Measurements from ENCODE around the gene PRKN. TPM values are rescaled to one million over a fixed set of nuclear protein-coding genes. Genes with fewer than 3 reads are reported as not detected.

Gene PRKN
- total RNA-seq, 1 donor from 2014 or later, result 2.8 TPM

DNA sequence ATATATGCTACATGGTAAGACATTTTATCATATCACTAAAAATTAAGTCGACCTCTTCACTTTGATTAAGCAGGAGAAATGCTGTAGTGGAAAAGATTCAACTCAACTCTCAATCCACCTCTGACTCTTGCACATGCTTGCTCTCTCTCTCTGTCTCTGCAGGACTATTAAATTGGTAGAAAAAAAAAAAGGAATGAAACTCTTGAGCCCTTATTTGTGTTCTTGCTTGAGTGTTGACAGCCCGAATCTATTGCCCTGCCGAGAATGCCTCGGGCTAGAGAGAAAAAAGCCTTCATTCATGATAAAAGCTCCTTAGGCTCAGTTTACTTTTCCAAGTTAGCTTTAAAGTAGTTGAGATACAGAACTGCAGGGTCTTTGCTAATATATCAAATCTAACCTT, 722.2 kb downstream of the PRKN start:
- no peaks in the 10 kb centered on the region for H3K9me3 Mint-ChIP-seq

DNA sequence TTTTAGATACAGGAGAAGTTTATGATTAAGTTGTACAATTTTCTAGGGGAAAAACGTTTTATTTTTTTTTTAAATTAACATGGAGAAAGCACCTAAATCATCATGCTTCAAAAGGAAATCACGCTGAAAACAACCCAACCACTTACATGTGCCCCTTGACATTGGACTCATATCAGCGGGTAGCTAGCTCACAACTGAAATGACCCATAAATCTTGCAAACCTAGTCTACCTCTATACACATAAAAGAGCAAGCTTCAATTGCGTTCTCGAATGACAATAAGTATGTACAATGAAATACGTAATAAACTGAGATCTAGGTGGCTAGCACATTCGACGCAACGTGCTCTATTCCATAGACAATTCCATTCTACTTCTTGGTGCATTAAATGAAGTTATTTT, 730.8 kb downstream of the PRKN start:
- Histone ChIP-seq H3K4me1 (no peaks in the 10 kb centered on the region), H3K27me3 (no peaks in the 10 kb centered on the region), H3K36me3 (no peaks in the 10 kb centered on the region), H2AFZ (replicated peaks) (no peak overlapping the region), H3K79me2 (ENCODE audit: low read depth) (no peaks in the 10 kb centered on the region), H3K27ac (no peak overlapping the region), H3K4me2 (no peak overlapping the region), H3K9me3 (ENCODE audit: low read depth) (no peaks in the 10 kb centered on the region), H4K20me1 (ENCODE audit: low read depth) (no peaks in the 10 kb centered on the region), H3F3A (ENCODE audit: low read depth) (no peaks in the 10 kb centered on the region), H3K4me3 (no peak overlapping the region), H3K9ac (no peak overlapping the region)
- Mint-ChIP-seq H3K27ac (no peak overlapping the region), H3K4me1 (no peaks in the 10 kb centered on the region), H3K4me3 (no peak overlapping the region), H3K36me3 (peaks cover under 1% of the 10 kb centered on the region), H3K27me3 (ENCODE audit: insufficient read depth, low read depth) (no peaks in the 10 kb centered on the region), H3K9me3 (peaks cover 4% of the 10 kb centered on the region)
- DNase-seq (ENCODE audit: low spot score), result no peak
- TF ChIP-seq EZH2phosphoT487 (IDR thresholded peaks at IDR 0.05) (no peak), EZH2 (IDR thresholded peaks at IDR 0.05) (no peak)
- TF ChIP-seq, protein P1, sequence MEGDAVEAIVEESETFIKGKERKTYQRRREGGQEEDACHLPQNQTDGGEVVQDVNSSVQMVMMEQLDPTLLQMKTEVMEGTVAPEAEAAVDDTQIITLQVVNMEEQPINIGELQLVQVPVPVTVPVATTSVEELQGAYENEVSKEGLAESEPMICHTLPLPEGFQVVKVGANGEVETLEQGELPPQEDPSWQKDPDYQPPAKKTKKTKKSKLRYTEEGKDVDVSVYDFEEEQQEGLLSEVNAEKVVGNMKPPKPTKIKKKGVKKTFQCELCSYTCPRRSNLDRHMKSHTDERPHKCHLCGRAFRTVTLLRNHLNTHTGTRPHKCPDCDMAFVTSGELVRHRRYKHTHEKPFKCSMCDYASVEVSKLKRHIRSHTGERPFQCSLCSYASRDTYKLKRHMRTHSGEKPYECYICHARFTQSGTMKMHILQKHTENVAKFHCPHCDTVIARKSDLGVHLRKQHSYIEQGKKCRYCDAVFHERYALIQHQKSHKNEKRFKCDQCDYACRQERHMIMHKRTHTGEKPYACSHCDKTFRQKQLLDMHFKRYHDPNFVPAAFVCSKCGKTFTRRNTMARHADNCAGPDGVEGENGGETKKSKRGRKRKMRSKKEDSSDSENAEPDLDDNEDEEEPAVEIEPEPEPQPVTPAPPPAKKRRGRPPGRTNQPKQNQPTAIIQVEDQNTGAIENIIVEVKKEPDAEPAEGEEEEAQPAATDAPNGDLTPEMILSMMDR (IDR thresholded peaks at IDR 0.05), result no peak

More for the DNA sequence above, 722.2 kb downstream of the PRKN start:
- H3F3A ChIP-seq (ENCODE audit: low read depth), result peaks cover 4% of the 10 kb centered on the region
- H3K27ac ChIP-seq, result no peak overlapping the region
- H3K4me2 ChIP-seq, result peak overlapping the region; percentile 32
- no peak overlapping the region for H3K9ac ChIP-seq
- Mint-ChIP-seq H3K4me1 (no peaks in the 10 kb centered on the region), H3K36me3 (no peaks in the 10 kb centered on the region), H3K27ac (no peak overlapping the region), H3K27me3 (ENCODE audit: insufficient read depth, low read depth) (no peaks in the 10 kb centered on the region), H3K4me3 (no peak overlapping the region)
- peak overlapping the region; percentile 63 for H2AFZ ChIP-seq (replicated peaks)
- H3K36me3 ChIP-seq, result no peaks in the 10 kb centered on the region
- no peaks in the 10 kb centered on the region for H3K9me3 ChIP-seq (ENCODE audit: low read depth)
- no peaks in the 10 kb centered on the region for H4K20me1 ChIP-seq (ENCODE audit: low read depth)
- no peak for DNase-seq (ENCODE audit: low spot score)
- no peak overlapping the region for H3K4me3 ChIP-seq
- H3K27me3 ChIP-seq, result no peaks in the 10 kb centered on the region
- H3K4me1 ChIP-seq, result peaks cover 24% of the 10 kb centered on the region
- TF ChIP-seq, protein P1 (IDR thresholded peaks at IDR 0.05), result no peak
- H3K79me2 ChIP-seq (ENCODE audit: low read depth), result no peaks in the 10 kb centered on the region

DNA sequence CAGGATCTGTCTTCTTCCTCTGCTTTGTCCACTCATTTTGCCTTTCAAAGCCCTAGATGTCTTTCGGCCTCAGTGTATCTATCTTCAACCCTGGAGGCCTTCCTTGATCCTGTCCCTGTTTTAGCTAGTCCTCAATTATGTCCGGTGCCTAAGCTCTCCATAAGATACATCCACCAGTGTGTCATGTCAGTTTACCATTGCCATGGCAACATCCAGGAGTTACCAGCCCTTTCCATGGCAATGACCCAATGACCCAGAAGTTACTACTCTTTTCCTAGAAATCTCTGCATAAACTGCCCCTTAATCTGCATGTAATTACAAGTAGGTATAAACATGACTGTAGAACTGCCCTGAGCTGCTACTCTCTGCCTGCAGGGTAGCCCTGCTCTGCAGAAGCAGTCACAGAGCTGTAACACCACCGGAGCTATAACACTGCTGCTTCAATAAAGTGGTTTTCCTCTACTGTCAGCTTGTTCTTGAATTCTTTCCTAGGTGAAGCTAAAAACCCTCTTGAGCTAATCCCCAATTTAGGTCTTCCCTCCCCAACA, 741.6 kb downstream of the PRKN start:
- no peak overlapping the region for H3K27ac ChIP-seq
- no peak overlapping the region for H3K4me2 ChIP-seq
- Mint-ChIP-seq H3K36me3 (peaks cover 5% of the 10 kb centered on the region), H3K9me3 (peaks cover 16% of the 10 kb centered on the region), H3K4me1 (peaks cover 19% of the 10 kb centered on the region), H3K4me3 (no peak overlapping the region), H3K27me3 (ENCODE audit: insufficient read depth, low read depth) (no peaks in the 10 kb centered on the region), H3K27ac (peak overlapping the region; percentile 25)
- no peak overlapping the region for H2AFZ ChIP-seq (replicated peaks)
- H4K20me1 ChIP-seq (ENCODE audit: low read depth), result no peaks in the 10 kb centered on the region
- no peaks in the 10 kb centered on the region for H3K36me3 ChIP-seq
- H3F3A ChIP-seq (ENCODE audit: low read depth), result no peaks in the 10 kb centered on the region
- no peak for DNase-seq (ENCODE audit: low spot score)
- no peak for TF ChIP-seq EZH2 (IDR thresholded peaks at IDR 0.05)
- TF ChIP-seq EZH2phosphoT487 (IDR thresholded peaks at IDR 0.05), result no peak
- TF ChIP-seq, protein P1 (IDR thresholded peaks at IDR 0.05), result no peak
- no peak overlapping the region for H3K9ac ChIP-seq
- H3K27me3 ChIP-seq, result no peaks in the 10 kb centered on the region
- H3K9me3 ChIP-seq (ENCODE audit: low read depth), result no peaks in the 10 kb centered on the region
- peaks cover 8% of the 10 kb centered on the region for H3K4me1 ChIP-seq
- no peaks in the 10 kb centered on the region for H3K79me2 ChIP-seq (ENCODE audit: low read depth)
- no peak overlapping the region for H3K4me3 ChIP-seq

All from neural progenitor cell (in vitro differentiated cells).